Endothelial cell of umbilical vein (primary cell): ENCODE results near the gene SLC22A4. TPM values are rescaled to one million over a fixed set of nuclear protein-coding genes. Genes with fewer than 3 reads are reported as not detected.

Experiments used
- BruUV-seq: library from RNA; stranded (reverse); fragments of 400-500 nt; replicated peaks from 2 replicates; lab custom pipeline; 2021; lab: Mats Ljungman, UMichigan
- CTCF ChIA-PET: fragments of 300-600, 350-600 bp; sonication (Branson Sonifier 250); formaldehyde crosslinking; loops from one replicate; lab custom pipeline; 2021; ENCODE audit warnings: antibody characterized with exemption, inconsistent platforms; lab: Charles Lee
- POLR2A ChIA-PET: fragments of 300-600, 350-600 bp; sonication (Branson Sonifier 250); formaldehyde crosslinking; loops from one replicate; lab custom pipeline; 2021; ENCODE audit warnings: antibody characterized with exemption, inconsistent platforms; lab: Charles Lee
- DNase-seq: peaks from one replicate; pipeline ENCODE4 v3.0.0-alpha.2; 2011; ENCODE audit warnings: low read depth, low spot score
- FAIRE-seq: peaks from 2 replicates; lab custom pipeline; 2011; peaks lifted over from hg19 to GRCh38; lab: Jason Lieb, UNC
- H2AFZ ChIP-seq: 2 replicates; pipeline ENCODE4 v1.6.0; 2012; ENCODE audit warnings: low read depth, low read length, control low read depth, inconsistent platforms
- H3K27ac ChIP-seq: 2 replicates; pipeline ENCODE4 v1.5.1; 2011; ENCODE audit warnings: low read depth, mild to moderate bottlenecking, control low read depth, low read length, moderate library complexity; ENCODE audit not compliant: insufficient read depth
- H3K27me3 ChIP-seq, 2 experiments: 2 replicates each; pipeline versions ENCODE4 v1.6.0 to v1.6.1; 2011; ENCODE audit warnings: low read length in 2 of 2, mixed read lengths in 1 of 2; ENCODE audit not compliant: control insufficient read depth in 2 of 2, insufficient read depth in 2 of 2
- H3K36me3 ChIP-seq, 2 experiments: 2 replicates in 1 of 2; 3 replicates in 1 of 2; pipeline ENCODE4 v1.5.1; 2011; ENCODE audit warnings: low read length in 2 of 2, mild to moderate bottlenecking in 1 of 2, moderate library complexity in 1 of 2; ENCODE audit not compliant: control insufficient read depth in 2 of 2, insufficient read depth in 2 of 2; ENCODE audit errors: extremely low read depth in 1 of 2
- H3K4me1 ChIP-seq: 3 replicates; pipeline ENCODE4 v1.5.1; 2011; ENCODE audit warnings: mild to moderate bottlenecking, low read length; ENCODE audit not compliant: control insufficient read depth, insufficient read depth; ENCODE audit errors: extremely low read depth
- H3K4me2 ChIP-seq: 2 replicates; pipeline ENCODE4 v1.6.1; 2011; ENCODE audit warnings: low read length, control low read depth, mixed read lengths; ENCODE audit not compliant: insufficient read depth
- H3K4me3 ChIP-seq, 3 experiments: fragments of 200-600 bp in 1 of 3; sonication (generic), shearing (Covaris generic) in 1 of 3; replicated peaks in 1 of 3; 2 replicates each; pipeline ENCODE4 v1.5.1; 2011 to 2016; ENCODE audit warnings: control low read depth in 3 of 3, low read length in 3 of 3, mild to moderate bottlenecking in 2 of 3, inconsistent platforms in 1 of 3, low read depth in 1 of 3, moderate library complexity in 1 of 3; ENCODE audit not compliant: insufficient read depth in 1 of 3
- H3K79me2 ChIP-seq: 2 replicates; pipeline ENCODE4 v1.6.0; 2012; ENCODE audit warnings: low read length, inconsistent platforms; ENCODE audit not compliant: control insufficient read depth, insufficient read depth
- H3K9ac ChIP-seq: replicated peaks from 2 replicates; pipeline ENCODE3; 2011; ENCODE audit warnings: low read length, control low read depth; ENCODE audit not compliant: insufficient read depth; ENCODE audit errors: extremely low read depth
- H3K9me1 ChIP-seq: replicated peaks from 3 replicates; pipeline ENCODE4 v1.6.0; 2011; ENCODE audit warnings: mild to moderate bottlenecking, low read length; ENCODE audit not compliant: control insufficient read depth, insufficient read depth; ENCODE audit errors: extremely low read depth
- H3K9me3 ChIP-seq: replicated peaks from 2 replicates; pipeline ENCODE4 v1.5.1; 2012; ENCODE audit warnings: low read length, inconsistent platforms; ENCODE audit not compliant: control insufficient read depth, insufficient read depth
- H4K20me1 ChIP-seq: replicated peaks from 2 replicates; pipeline ENCODE3; 2011; ENCODE audit warnings: mild to moderate bottlenecking, low read length; ENCODE audit not compliant: control insufficient read depth, insufficient read depth; ENCODE audit errors: extremely low read depth
- EZH2 ChIP-seq: IDR thresholded peaks from 2 replicates; pipeline ENCODE4 v1.6.1; 2012; ENCODE audit warnings: borderline replicate concordance, low read depth, mild to moderate bottlenecking, moderate library complexity, low read length, inconsistent platforms; ENCODE audit not compliant: severe bottlenecking
- FOS ChIP-seq: IDR thresholded peaks from 2 replicates; pipeline ENCODE4 v1.6.1; 2011; ENCODE audit warnings: mild to moderate bottlenecking, low read length, moderate library complexity, borderline replicate concordance; ENCODE audit not compliant: insufficient read depth
- GATA2 ChIP-seq: IDR thresholded peaks from 2 replicates; pipeline ENCODE4 v1.7.0; 2011; ENCODE audit warnings: low read depth, mild to moderate bottlenecking, moderate library complexity, mixed read lengths, low read length; ENCODE audit not compliant: insufficient read length, insufficient read depth
- JUN ChIP-seq: IDR thresholded peaks from 2 replicates; pipeline ENCODE4 v1.6.1; 2011; ENCODE audit warnings: borderline replicate concordance, low read depth; ENCODE audit not compliant: insufficient read length, insufficient read depth
- MYC ChIP-seq: IDR thresholded peaks from one replicate; pipeline ENCODE4 v1.6.1; 2011; ENCODE audit warnings: mild to moderate bottlenecking, low read depth, low read length
- POLR2A ChIP-seq: IDR thresholded peaks from 2 replicates; pipeline ENCODE4 v1.6.1; 2012; ENCODE audit warnings: low read depth, mild to moderate bottlenecking, control low read depth, low read length
- POLR2AphosphoS5 ChIP-seq: IDR thresholded peaks from 2 replicates; pipeline ENCODE4 v1.6.1; 2012; ENCODE audit warnings: low read depth, mild to moderate bottlenecking, control low read depth, low read length, moderate library complexity; ENCODE audit not compliant: insufficient read depth
- dilution Hi-C: fragments of 300-500 bp; cut with MboI; formaldehyde crosslinking; loops from one replicate; pipeline ENCODE4 v1.15.0; 2019; ENCODE audit warnings: low sequenced_read_pairs; ENCODE audit not compliant: extremely low pct_ligation_motif_present
- intact Hi-C: fragments of 100-400 bp; cut with micrococcal nuclease; formaldehyde crosslinking; loops from one replicate; pipeline ENCODE4 v1.10.0; 2022
- polyA plus RNA-seq, 4 experiments: library from polyadenylated mRNA; depleted of rRNA in 3 of 4; stranded (reverse) in 3 of 4; unstranded in 1 of 4; fragments of >200 nt; gene quantifications; 2 replicates each; pipeline versions ENCODE4 v1.2.1 to v1.2.3, GENCODE V29; 2011 to 2012; ENCODE audit warnings: missing spikeins in 1 of 4
- total RNA-seq: library from RNA; stranded (reverse); gene quantifications from 2 replicates; pipeline ENCODE4 v1.2.3, GENCODE V29; 2021
- TF ChIP-seq, protein P1 (sequence below), 2 donors: IDR thresholded peaks; 1 replicate in 1 of 2; 2 replicates in 1 of 2; pipeline ENCODE4 v1.5.1; 2011; ENCODE audit warnings: low read length in 2 of 2, mild to moderate bottlenecking in 2 of 2, moderate library complexity in 2 of 2, control low read depth in 1 of 2, inconsistent platforms in 1 of 2, low read depth in 1 of 2; ENCODE audit not compliant: insufficient read depth in 1 of 2; ENCODE audit errors: extremely low read depth in 1 of 2
- TF ChIP-seq, protein P2 (sequence below): IDR thresholded peaks from 2 replicates; pipeline ENCODE4 v1.6.1; 2011; ENCODE audit not compliant: insufficient read depth, insufficient read length

The SLC22A4 gene
- total and polyA plus RNA-seq, 2 donors (not counting 3 experiments of a cell fraction or from before 2014, with no cell fraction given), result 4.9 to 6.9 TPM

DNA sequence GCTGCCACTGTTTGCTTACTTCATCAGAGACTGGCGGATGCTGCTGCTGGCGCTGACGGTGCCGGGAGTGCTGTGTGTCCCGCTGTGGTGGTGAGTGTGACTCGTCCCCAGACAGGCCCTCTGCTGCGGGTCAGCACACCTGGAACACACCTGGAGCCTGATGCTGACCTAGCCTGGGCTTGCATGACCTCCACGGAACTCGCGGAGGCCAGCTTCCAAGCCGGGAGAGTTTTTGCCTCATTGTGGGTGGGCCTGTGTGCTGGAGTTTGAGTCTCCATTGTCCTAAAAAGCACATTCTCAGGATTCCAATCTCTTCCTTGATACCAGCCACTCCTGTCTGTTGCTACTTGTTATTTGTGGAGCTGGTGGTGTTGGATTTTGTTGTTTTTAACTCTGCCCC, 28.1 kb downstream of the SLC22A4 start:
- no peaks in the 10 kb centered on the region for H3K4me1 ChIP-seq
- intact Hi-C loops (no loop called here), dilution Hi-C loops (no loop called here)
- H3K79me2 ChIP-seq, result no peaks in the 10 kb centered on the region
- no peaks in the 10 kb centered on the region for H3K9me3 ChIP-seq
- no peak for FAIRE-seq
- H3K27me3 ChIP-seq, result no peaks in the 10 kb centered on the region
- no peaks in the 10 kb centered on the region for H4K20me1 ChIP-seq
- TF ChIP-seq JUN (no peak), GATA2 (no peak), POLR2A (no peak), MYC (no peak), EZH2 (no peak), FOS (no peak), POLR2AphosphoS5 (no peak)
- TF ChIP-seq, protein P1, sequence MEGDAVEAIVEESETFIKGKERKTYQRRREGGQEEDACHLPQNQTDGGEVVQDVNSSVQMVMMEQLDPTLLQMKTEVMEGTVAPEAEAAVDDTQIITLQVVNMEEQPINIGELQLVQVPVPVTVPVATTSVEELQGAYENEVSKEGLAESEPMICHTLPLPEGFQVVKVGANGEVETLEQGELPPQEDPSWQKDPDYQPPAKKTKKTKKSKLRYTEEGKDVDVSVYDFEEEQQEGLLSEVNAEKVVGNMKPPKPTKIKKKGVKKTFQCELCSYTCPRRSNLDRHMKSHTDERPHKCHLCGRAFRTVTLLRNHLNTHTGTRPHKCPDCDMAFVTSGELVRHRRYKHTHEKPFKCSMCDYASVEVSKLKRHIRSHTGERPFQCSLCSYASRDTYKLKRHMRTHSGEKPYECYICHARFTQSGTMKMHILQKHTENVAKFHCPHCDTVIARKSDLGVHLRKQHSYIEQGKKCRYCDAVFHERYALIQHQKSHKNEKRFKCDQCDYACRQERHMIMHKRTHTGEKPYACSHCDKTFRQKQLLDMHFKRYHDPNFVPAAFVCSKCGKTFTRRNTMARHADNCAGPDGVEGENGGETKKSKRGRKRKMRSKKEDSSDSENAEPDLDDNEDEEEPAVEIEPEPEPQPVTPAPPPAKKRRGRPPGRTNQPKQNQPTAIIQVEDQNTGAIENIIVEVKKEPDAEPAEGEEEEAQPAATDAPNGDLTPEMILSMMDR (IDR thresholded peaks at IDR 0.05; ENCODE audit: extremely low read depth in 1 of 2, insufficient read depth in 1 of 2, low read depth in 1 of 2, low read length in 2 of 2), result no peak
- TF ChIP-seq, protein P2, sequence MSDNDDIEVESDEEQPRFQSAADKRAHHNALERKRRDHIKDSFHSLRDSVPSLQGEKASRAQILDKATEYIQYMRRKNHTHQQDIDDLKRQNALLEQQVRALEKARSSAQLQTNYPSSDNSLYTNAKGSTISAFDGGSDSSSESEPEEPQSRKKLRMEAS, result no peak
- peak overlapping the region; percentile 13 for H2AFZ ChIP-seq
- CTCF ChIA-PET, result interaction anchor here (0.7 to 1.7 kb wide), 3 partner anchors 19 to 84 kb away, joined by 3 to 5 read pairs (median 4); partner anchors contain the start of gene SLC22A5
- no peak overlapping the region for H3K27ac ChIP-seq
- BruUV-seq, result no TSS peak
- DNase-seq, result no peak
- H3K4me3 ChIP-seq, result no peak overlapping the region
- no peak overlapping the region for H3K4me2 ChIP-seq
- peaks cover 0 to 3% of the 10 kb centered on the region in 2 experiments for H3K36me3 ChIP-seq
- no peak overlapping the region for H3K9ac ChIP-seq
- POLR2A ChIA-PET, result no interaction called here
- no peaks in the 10 kb centered on the region for H3K9me1 ChIP-seq
